ENCODE measurements around the gene B3GNT2. TPM values are rescaled to one million over a fixed set of nuclear protein-coding genes. Genes with fewer than 3 reads are reported as not detected.
A peak's percentile ranks its signal among the peaks of the same experiment; 100 is the strongest.

Gene B3GNT2
- total and polyA plus RNA-seq, 2 experiments from 2014 or later: 35.5 to 70.4 TPM

DNA sequence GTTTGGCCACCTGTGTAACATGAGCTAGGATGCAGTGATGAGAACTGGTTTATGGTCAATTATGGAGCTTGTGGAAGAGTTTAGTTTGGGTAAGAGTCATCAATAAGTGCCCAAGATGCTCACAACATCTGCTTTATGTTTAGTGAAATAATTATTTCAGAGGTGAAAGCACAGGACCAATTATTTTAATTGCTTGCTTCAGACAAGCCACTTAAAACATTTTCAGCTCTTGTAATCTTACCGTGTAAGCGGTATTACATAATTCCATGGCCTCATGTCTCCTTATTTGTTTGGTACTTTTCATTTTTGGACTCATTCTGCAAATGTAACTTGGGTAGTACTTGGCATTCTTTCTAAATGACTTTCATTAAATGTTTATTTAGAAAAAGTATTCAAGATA is 5.4 kb downstream of the B3GNT2 start:
- ATAC-seq (no peak), DNase-seq (ENCODE audit: low spot score) (no peak)
- peaks cover 6% of the 10 kb centered on the region; the same call in 1 of the 2 replicates for H3F3A ChIP-seq (replicated peaks; ENCODE audit: low read depth)
- H3K4me1 ChIP-seq (ENCODE audit: insufficient read depth): peaks cover 67% of the 10 kb centered on the region
- no peaks in the 10 kb centered on the region for H3K9me3 Mint-ChIP-seq
- peaks cover 12% of the 10 kb centered on the region for H3K27me3 Mint-ChIP-seq (ENCODE audit: insufficient read depth, low read depth, poor library complexity)
- H3K9me2 ChIP-seq (ENCODE audit: insufficient read depth): 0 out of 2 replicates have a peak, but pooled peaks cover 3% of the 10 kb centered on the region
- H3K36me3 ChIP-seq (ENCODE audit: insufficient read depth): no peaks in the 10 kb centered on the region
- H3K27ac Mint-ChIP-seq: no peak overlapping the region
- no peaks in the 10 kb centered on the region for H3K27me3 ChIP-seq (ENCODE audit: insufficient read depth)
- no peak overlapping the region for H3K4me3 Mint-ChIP-seq
- no peaks in the 10 kb centered on the region for H3K36me3 Mint-ChIP-seq (ENCODE audit: low read depth)
- peaks cover 75% of the 10 kb centered on the region for H4K20me1 ChIP-seq (replicated peaks; ENCODE audit: insufficient read depth)
- H3K27ac ChIP-seq (ENCODE audit: low read depth): no peak overlapping the region
- peaks cover 100% of the 10 kb centered on the region for H3K79me2 ChIP-seq (replicated peaks; ENCODE audit: insufficient read depth)
- no peak overlapping the region for H2AFZ ChIP-seq
- TF ChIP-seq STAT1 (IDR thresholded peaks at IDR 0.05; ENCODE audit: unreplicated experiment) (no peak), CTCF (conservative IDR thresholded peaks at IDR 0.05; ENCODE audit: low read depth in 2 of 2) (no peak), EZH2phosphoT487 (IDR thresholded peaks at IDR 0.05; ENCODE audit: unreplicated experiment) (no peak), EZH2 (IDR thresholded peaks at IDR 0.05; ENCODE audit: low read depth, unreplicated experiment) (no peak), ZNF462 (CRISPR knock-in tag; IDR thresholded peaks at IDR 0.05) (no peak)
- TF ChIP-seq, protein P1, sequence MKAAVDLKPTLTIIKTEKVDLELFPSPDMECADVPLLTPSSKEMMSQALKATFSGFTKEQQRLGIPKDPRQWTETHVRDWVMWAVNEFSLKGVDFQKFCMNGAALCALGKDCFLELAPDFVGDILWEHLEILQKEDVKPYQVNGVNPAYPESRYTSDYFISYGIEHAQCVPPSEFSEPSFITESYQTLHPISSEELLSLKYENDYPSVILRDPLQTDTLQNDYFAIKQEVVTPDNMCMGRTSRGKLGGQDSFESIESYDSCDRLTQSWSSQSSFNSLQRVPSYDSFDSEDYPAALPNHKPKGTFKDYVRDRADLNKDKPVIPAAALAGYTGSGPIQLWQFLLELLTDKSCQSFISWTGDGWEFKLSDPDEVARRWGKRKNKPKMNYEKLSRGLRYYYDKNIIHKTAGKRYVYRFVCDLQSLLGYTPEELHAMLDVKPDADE (IDR thresholded peaks at IDR 0.05): no peak
- no peak overlapping the region for H3K4me3 ChIP-seq
- peak overlapping the region; percentile 37; the same call in 1 of the 2 replicates for H3K4me2 ChIP-seq
- peaks cover 70% of the 10 kb centered on the region for H3K4me1 Mint-ChIP-seq
